ENCODE data around the gene PIGU. TPM values are rescaled to one million over a fixed set of nuclear protein-coding genes. Genes with fewer than 3 reads are reported as not detected.

PIGU gene
- total RNA-seq, 1 experiment from 2014 or later = 25.1 TPM

DNA sequence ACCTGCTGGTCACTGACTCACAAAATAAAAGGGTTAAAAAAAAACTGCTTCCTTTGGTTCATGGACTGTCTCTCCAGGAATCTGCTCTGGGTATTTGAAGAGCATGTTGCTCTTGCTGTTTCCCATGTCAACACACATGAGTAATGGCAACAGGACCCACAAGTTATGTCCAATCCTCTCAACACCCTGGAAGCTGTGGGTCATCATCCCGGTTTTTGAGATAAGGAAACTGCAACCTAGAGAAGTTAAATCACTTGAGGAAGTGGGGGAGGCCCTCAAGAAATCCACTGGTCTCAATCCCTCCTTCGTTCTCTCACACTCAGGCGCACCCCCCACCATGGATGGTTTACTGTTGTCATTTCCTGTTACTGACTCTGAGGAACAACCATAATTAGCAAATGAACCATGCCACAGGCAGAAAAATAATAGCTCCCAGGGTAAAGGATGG, 106.0 kb downstream of the PIGU start:
- CTCF ChIA-PET = no interaction called here
- H3K9ac ChIP-seq (ENCODE audit: low read length) = no peak overlapping the region
- no peaks in the 10 kb centered on the region for H3K4me1 ChIP-seq (ENCODE audit: control insufficient read depth in 1 of 2, insufficient read depth in 2 of 2, low read length in 2 of 2)
- H3K27me3 ChIP-seq (ENCODE audit: insufficient read depth, low read length) = no peaks in the 10 kb centered on the region
- POLR2A ChIA-PET = no interaction called here
- ATAC-seq = no peak
- no peak overlapping the region for H3K27ac ChIP-seq (ENCODE audit: low read depth, low read length)
- no peaks in the 10 kb centered on the region for H3K9me3 ChIP-seq (ENCODE audit: control insufficient read depth in 1 of 2, insufficient read depth in 1 of 2, low read depth in 1 of 2, low read length in 2 of 2)
- H3K4me3 ChIP-seq (replicated peaks in 1 of 2; ENCODE audit: low read depth in 1 of 2, low read length in 2 of 2) = no peak overlapping the region
- DNase-seq (ENCODE audit: low read depth, low spot score) = no peak
- no peak for TF ChIP-seq ELF1 (IDR thresholded peaks at IDR 0.05; ENCODE audit: borderline replicate concordance, low read depth)
- no peak for TF ChIP-seq SRF (IDR thresholded peaks at IDR 0.05; ENCODE audit: low read depth)
- no peak for TF ChIP-seq EZH2phosphoT487 (IDR thresholded peaks at IDR 0.05; ENCODE audit: borderline replicate concordance)
- no peaks in the 10 kb centered on the region for H4K20me1 ChIP-seq (ENCODE audit: insufficient read depth)
- H3K36me3 ChIP-seq (ENCODE audit: control insufficient read depth in 1 of 2, insufficient read depth in 2 of 2, low read length in 2 of 2) = 0 out of 4 replicates have a peak, but pooled peaks cover 2 to 4% of the 10 kb centered on the region in 2 experiments
- no peaks in the 10 kb centered on the region for H3K79me2 ChIP-seq (ENCODE audit: insufficient read depth, low read length)
- H3K4me2 ChIP-seq (ENCODE audit: low read length) = no peak overlapping the region
- no peaks in the 10 kb centered on the region for H3K9me2 ChIP-seq (ENCODE audit: insufficient read depth)
- no TSS peak for BruUV-seq (replicated peaks)
- intact Hi-C loops (cut with micrococcal nuclease) = no loop called here
- no peak overlapping the region for H2AFZ ChIP-seq (ENCODE audit: low read depth, low read length, poor library complexity, severe bottlenecking)
- RAD21 ChIA-PET (ENCODE audit: low non-redundant PET in 1 of 2, low total read pairs in 2 of 2, uncharacterized antibody in 2 of 2, unreplicated experiment in 2 of 2) = no interaction called here

GRCh38 chr20:34569598-34569997, 107.3 kb downstream of the PIGU start:
- BruUV-seq (replicated peaks) = no TSS peak
- POLR2A ChIA-PET = no interaction called here
- CTCF ChIA-PET = no interaction called here

More at GRCh38 chr20:34569598-34569997, 107.3 kb downstream of the PIGU start:
- Histone ChIP-seq H3K27ac (ENCODE audit: low read depth, low read length) (no peak overlapping the region), H4K20me1 (ENCODE audit: insufficient read depth) (no peaks in the 10 kb centered on the region), H3K27me3 (ENCODE audit: insufficient read depth, low read length) (no peaks in the 10 kb centered on the region), H2AFZ (ENCODE audit: low read depth, low read length, poor library complexity, severe bottlenecking) (no peak overlapping the region), H3K4me2 (ENCODE audit: low read length) (no peak overlapping the region), H3K9me2 (ENCODE audit: insufficient read depth) (no peaks in the 10 kb centered on the region), H3K9me3 (ENCODE audit: control insufficient read depth in 1 of 2, insufficient read depth in 1 of 2, low read depth in 1 of 2, low read length in 2 of 2) (no peaks in the 10 kb centered on the region), H3K4me1 (ENCODE audit: control insufficient read depth in 1 of 2, insufficient read depth in 2 of 2, low read length in 2 of 2) (no peaks in the 10 kb centered on the region), H3K9ac (ENCODE audit: low read length) (no peak overlapping the region), H3K79me2 (ENCODE audit: insufficient read depth, low read length) (no peaks in the 10 kb centered on the region), H3K4me3 (replicated peaks in 1 of 2; ENCODE audit: low read depth in 1 of 2, low read length in 2 of 2) (no peak overlapping the region), H3K36me3 (ENCODE audit: control insufficient read depth in 1 of 2, insufficient read depth in 2 of 2, low read length in 2 of 2) (0 out of 4 replicates have a peak, but pooled peaks cover 2 to 4% of the 10 kb centered on the region in 2 experiments)
- DNase-seq (ENCODE audit: low read depth, low spot score) (no peak), ATAC-seq (no peak)
- intact Hi-C loops (cut with micrococcal nuclease) = no loop called here
- TF ChIP-seq, protein P1, sequence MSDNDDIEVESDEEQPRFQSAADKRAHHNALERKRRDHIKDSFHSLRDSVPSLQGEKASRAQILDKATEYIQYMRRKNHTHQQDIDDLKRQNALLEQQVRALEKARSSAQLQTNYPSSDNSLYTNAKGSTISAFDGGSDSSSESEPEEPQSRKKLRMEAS (IDR thresholded peaks at IDR 0.05) = no peak
- no peak for TF ChIP-seq RAD21 (IDR thresholded peaks at IDR 0.05; ENCODE audit: low read depth)
- TF ChIP-seq ZNF274 (IDR thresholded peaks at IDR 0.05; ENCODE audit: low read depth, low read length) = no peak
- TF ChIP-seq, protein P2, sequence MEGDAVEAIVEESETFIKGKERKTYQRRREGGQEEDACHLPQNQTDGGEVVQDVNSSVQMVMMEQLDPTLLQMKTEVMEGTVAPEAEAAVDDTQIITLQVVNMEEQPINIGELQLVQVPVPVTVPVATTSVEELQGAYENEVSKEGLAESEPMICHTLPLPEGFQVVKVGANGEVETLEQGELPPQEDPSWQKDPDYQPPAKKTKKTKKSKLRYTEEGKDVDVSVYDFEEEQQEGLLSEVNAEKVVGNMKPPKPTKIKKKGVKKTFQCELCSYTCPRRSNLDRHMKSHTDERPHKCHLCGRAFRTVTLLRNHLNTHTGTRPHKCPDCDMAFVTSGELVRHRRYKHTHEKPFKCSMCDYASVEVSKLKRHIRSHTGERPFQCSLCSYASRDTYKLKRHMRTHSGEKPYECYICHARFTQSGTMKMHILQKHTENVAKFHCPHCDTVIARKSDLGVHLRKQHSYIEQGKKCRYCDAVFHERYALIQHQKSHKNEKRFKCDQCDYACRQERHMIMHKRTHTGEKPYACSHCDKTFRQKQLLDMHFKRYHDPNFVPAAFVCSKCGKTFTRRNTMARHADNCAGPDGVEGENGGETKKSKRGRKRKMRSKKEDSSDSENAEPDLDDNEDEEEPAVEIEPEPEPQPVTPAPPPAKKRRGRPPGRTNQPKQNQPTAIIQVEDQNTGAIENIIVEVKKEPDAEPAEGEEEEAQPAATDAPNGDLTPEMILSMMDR (IDR thresholded peaks at IDR 0.05 in 2 of 3, conservative IDR thresholded peaks at IDR 0.05 in 1 of 3; ENCODE audit: borderline replicate concordance in 1 of 3, insufficient read depth in 1 of 3, low read depth in 2 of 3, low read length in 2 of 3) = no peak
- no peak for TF ChIP-seq SIN3A (IDR thresholded peaks at IDR 0.05; ENCODE audit: low read depth)
- TF ChIP-seq TCF7L2 (IDR thresholded peaks at IDR 0.05; ENCODE audit: borderline replicate concordance, extremely low read depth, insufficient read depth, insufficient read length) = no peak
- TF ChIP-seq FOSL1 (IDR thresholded peaks at IDR 0.05; ENCODE audit: low read depth) = no peak
- TF ChIP-seq EGR1 (IDR thresholded peaks at IDR 0.05; ENCODE audit: low read depth) = no peak
- no peak for TF ChIP-seq CEBPB (IDR thresholded peaks at IDR 0.05; ENCODE audit: low read depth)
- no peak for TF ChIP-seq JUND (IDR thresholded peaks at IDR 0.05)
- RAD21 ChIA-PET (ENCODE audit: low non-redundant PET in 1 of 2, low total read pairs in 2 of 2, uncharacterized antibody in 2 of 2, unreplicated experiment in 2 of 2) = no interaction called here
